Mucosa of rectum (tissue), 2 donors: ENCODE results near the gene LDHA.
"Not testable (repeated sequence)": the region's sequence is repeated elsewhere in the genome, so short reads cannot be mapped to it uniquely, and the experiment has no call there.

ENCODE experiments used
- H3K27ac ChIP-seq, 2 donors: one replicate each; pipeline ENCODE4 v1.7.0; 2013; ENCODE audit warnings: inconsistent platforms in 2 of 2, low read depth in 2 of 2, low read length in 2 of 2
- H3K27me3 ChIP-seq, 2 donors: one replicate each; pipeline ENCODE4 v1.7.0; 2013; ENCODE audit warnings: low read length in 2 of 2; ENCODE audit not compliant: control insufficient read depth in 2 of 2, insufficient read depth in 2 of 2
- H3K36me3 ChIP-seq, 2 donors: one replicate each; pipeline ENCODE4 v1.7.0; 2013; ENCODE audit warnings: low read length in 2 of 2; ENCODE audit not compliant: control insufficient read depth in 2 of 2, insufficient read depth in 2 of 2
- H3K4me1 ChIP-seq, 2 donors: one replicate each; pipeline ENCODE4 v1.7.0; 2013; ENCODE audit warnings: low read length in 2 of 2, mild to moderate bottlenecking in 1 of 2; ENCODE audit not compliant: control insufficient read depth in 2 of 2, insufficient read depth in 2 of 2
- H3K4me3 ChIP-seq, 2 donors: one replicate each; pipeline ENCODE4 v1.7.0; 2013; ENCODE audit warnings: low read length in 2 of 2
- H3K9ac ChIP-seq, 2 donors: one replicate each; pipeline ENCODE4 v1.7.0; 2013; ENCODE audit warnings: low read length in 2 of 2, low read depth in 1 of 2, mild to moderate bottlenecking in 1 of 2
- H3K9me3 ChIP-seq, 2 donors: one replicate each; pipeline ENCODE4 v1.7.0; 2013; ENCODE audit warnings: low read length in 2 of 2; ENCODE audit not compliant: control insufficient read depth in 2 of 2
- donor health status: healthy.
- donor health status: Normal muscosa, but diverticular disease.

The LDHA gene

DNA sequence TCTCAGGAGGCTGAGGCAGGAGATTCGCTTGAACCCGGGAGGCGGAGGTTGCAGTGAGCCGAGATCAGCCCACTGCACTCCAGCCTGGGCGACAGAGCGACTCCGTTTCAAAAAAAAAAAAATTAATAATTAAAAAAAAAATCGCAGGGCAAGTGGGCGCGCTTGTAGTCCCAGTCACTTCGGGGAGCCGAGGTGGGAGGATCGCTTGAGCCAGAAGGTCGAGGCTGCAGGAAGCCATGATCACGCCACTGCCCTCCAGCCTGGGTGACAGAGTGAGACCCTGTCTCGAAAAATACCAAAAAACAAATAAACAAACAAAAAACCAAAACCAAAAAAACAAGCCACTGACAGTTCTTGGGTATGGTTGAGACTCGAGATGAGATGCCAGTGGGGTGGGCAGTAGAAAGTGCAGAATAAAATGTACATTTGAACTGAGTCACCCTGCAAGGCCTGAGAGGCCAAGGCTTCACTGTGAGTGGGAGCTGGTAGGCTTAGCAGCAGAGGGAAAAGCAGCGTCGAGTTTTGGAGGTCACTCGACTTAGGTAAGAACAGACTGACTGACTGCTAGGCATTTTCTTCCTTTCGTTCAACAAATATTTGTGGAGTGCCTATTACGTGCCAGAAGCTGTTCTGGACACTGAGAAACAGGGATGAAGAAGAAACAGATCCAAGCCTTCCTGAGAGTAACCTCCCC, 635 bp upstream of the LDHA start:
- Histone ChIP-seq H3K9me3 (no peaks in the 10 kb centered on the region), H3K27ac (peak overlapping the region; percentile 98 to 99), H3K27me3 (no peaks in the 10 kb centered on the region), H3K4me1 (peaks cover 14 to 17% of the 10 kb centered on the region in 2 donors), H3K36me3 (peaks cover 8 to 11% of the 10 kb centered on the region in 2 donors), H3K9ac (peak overlapping the region; percentile 38 to 99), H3K4me3 (peak overlapping the region; percentile 67 to 96)

DNA sequence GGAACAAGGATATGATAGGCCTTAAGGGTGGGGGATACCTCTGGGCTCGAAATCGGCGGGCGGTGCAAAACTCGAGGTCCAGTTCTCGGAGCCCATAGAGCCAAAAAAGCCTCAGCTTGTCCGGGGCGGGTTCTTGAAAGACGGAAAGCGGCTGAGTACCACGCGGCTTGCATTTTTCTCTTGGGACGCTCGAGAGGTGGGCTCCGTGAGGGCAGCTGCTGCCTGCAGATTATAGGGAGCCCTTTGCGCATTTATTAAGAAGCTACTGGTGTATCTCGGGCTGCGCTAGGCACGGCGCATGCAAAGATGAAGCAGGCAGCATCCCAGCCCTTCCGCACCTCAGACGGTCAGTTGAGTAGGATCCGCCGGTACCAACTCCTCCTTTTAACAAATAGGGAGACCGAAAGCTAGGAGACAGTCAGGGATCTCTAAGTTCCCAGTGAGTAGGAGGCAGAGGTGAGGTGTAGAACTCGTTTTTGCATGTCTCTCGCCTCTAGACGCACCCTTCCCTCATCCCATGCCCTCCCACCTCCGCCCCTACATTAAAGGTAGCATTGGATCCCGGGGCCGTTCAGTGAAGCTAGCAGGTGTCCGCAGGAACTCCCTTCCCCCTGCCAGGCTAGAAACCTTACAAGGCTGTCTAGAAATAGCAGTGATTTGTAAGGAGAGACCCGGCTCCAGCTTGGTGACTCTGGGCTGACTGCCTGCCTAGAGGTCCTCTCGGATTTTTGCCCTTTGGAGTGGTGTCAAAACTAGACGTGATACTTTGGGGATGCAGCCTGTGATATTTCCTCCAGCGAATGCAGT, 768 bp downstream of the LDHA start:
- Histone ChIP-seq H3K4me1 (peaks cover 14 to 17% of the 10 kb centered on the region in 2 donors), H3K27ac (peak overlapping the region; percentile 98 to 99), H3K9ac (peak overlapping the region; percentile 98 to 99), H3K27me3 (no peaks in the 10 kb centered on the region), H3K4me3 (peak overlapping the region; percentile 96 to 99), H3K36me3 (peaks cover 22 to 25% of the 10 kb centered on the region in 2 donors), H3K9me3 (no peaks in the 10 kb centered on the region)

DNA sequence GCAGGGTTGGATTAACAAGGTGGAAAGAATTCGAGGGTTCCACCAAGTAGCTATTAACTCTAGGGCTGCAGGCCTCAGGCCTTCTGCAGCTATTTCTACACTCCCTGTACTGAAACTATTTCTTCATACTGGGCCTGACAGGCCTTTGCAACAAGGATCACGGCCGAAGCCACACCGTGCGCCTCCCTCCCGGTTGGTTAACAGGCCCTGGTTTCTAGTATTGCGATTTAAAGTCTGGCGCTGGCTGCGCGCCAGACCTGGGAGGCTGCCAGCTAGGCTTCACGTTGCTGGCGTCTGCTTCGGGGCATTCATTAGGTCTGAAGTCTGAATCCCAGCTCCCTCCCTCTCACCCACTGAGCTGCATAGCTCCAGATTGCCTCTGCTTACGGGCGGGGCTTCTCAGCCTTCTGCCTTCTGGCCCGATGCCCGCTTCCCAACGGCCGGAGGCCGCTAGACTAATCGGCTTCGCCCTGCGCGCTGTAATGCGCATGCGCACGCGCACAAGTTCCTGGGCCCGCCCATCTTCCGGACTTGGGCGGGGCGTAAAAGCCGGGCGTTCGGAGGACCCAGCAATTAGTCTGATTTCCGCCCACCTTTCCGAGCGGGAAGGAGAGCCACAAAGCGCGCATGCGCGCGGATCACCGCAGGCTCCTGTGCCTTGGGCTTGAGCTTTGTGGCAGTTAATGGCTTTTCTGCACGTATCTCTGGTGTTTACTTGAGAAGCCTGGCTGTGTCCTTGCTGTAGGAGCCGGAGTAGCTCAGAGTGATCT, 1.6 kb downstream of the LDHA start:
- H3K4me1 ChIP-seq = peaks cover 14 to 17% of the 10 kb centered on the region in 2 donors
- peak overlapping the region; percentile 98 to 99 for H3K9ac ChIP-seq
- no peaks in the 10 kb centered on the region for H3K27me3 ChIP-seq
- peak overlapping the region; percentile 96 to 99 for H3K4me3 ChIP-seq
- peak overlapping the region; percentile 98 to 99 for H3K27ac ChIP-seq
- H3K9me3 ChIP-seq = no peaks in the 10 kb centered on the region
- H3K36me3 ChIP-seq = peaks cover 29 to 32% of the 10 kb centered on the region in 2 donors

DNA sequence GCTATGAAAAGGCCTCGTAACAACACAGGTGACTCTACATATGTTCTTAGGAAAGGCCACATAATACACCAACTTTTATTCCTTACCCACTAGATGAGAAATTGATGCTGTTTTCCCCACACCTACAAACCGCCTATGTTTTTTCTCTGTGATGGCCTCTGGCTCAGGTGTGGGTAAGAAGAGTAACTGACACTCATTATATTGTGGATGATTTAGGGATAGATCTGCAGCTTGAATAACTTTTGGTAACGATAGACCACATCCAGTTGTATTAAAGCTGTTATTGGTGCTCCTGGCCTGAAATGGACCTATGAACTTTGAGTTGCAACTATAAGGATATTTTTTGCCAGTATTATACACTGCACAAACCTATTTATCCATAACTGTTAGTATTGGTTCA, 3.6 kb downstream of the LDHA start:
- Histone ChIP-seq H3K9me3 (no peaks in the 10 kb centered on the region), H3K27ac (no peak overlapping the region), H3K9ac (no peak overlapping the region), H3K4me1 (peaks cover 14 to 17% of the 10 kb centered on the region in 2 donors), H3K4me3 (no peak overlapping the region), H3K27me3 (no peaks in the 10 kb centered on the region), H3K36me3 (peaks cover 38 to 42% of the 10 kb centered on the region in 2 donors)

DNA sequence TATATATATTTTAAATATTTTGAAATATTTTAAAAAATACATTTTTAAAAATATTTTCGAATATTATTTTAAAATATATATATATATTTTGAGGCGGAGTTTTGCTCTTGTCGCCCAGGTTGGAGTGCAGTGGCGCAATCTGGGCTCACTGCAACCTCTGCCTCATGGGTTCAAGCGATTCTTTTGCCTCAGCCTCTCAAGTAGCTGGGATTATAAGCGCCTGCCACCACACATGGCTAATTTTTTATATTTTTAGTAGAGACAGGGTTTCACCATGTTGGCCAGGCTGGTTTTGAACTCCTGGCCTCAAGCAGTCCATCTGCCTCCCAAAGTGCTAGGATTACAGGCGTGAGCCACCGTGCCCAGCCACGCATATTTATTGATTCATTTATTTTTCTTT, 6.7 kb downstream of the LDHA start:
- H3K27ac ChIP-seq, H3K27me3 ChIP-seq, H3K4me1 ChIP-seq, H3K9me3 ChIP-seq, H3K4me3 ChIP-seq, H3K9ac ChIP-seq: not testable (repeated sequence)
- peaks cover 59 to 64% of the 10 kb centered on the region in 2 donors for H3K36me3 ChIP-seq

DNA sequence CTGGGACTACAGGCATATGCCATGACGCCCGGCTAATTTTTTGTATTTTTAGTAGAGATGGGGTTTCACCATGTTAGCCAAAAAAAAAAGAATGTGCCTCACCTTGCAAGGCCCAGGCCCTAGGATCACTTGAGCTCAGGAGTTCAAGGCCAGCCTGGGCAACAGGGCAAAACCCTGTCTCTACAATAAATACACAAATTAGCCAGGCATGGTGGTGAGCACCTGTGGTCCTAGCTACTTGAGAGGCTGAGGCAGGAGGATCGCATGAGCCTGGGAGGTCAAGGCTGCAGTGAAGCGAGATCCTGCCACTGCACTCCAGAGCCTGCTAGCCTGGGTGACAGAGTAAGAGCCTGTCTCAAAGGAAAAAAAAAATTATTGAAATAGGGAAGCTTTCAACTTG, 9.7 kb downstream of the LDHA start:
- peaks cover 65 to 66% of the 10 kb centered on the region in 2 donors for H3K36me3 ChIP-seq
- no peaks in the 10 kb centered on the region for H3K4me1 ChIP-seq
- no peak overlapping the region for H3K4me3 ChIP-seq
- no peak overlapping the region for H3K27ac ChIP-seq
- H3K9me3 ChIP-seq = no peaks in the 10 kb centered on the region
- H3K9ac ChIP-seq = no peak overlapping the region
- H3K27me3 ChIP-seq = no peaks in the 10 kb centered on the region

DNA sequence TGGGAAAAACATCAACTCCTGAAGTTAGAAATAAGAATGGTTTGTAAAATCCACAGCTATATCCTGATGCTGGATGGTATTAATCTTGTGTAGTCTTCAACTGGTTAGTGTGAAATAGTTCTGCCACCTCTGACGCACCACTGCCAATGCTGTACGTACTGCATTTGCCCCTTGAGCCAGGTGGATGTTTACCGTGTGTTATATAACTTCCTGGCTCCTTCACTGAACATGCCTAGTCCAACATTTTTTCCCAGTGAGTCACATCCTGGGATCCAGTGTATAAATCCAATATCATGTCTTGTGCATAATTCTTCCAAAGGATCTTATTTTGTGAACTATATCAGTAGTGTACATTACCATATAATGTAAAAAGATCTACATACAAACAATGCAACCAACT, 13.0 kb downstream of the LDHA start:
- H3K27ac ChIP-seq, H3K4me3 ChIP-seq, H3K4me1 ChIP-seq, H3K27me3 ChIP-seq, H3K9me3 ChIP-seq, H3K9ac ChIP-seq: not testable (repeated sequence)
- peaks cover 39 to 44% of the 10 kb centered on the region in 2 donors for H3K36me3 ChIP-seq

DNA sequence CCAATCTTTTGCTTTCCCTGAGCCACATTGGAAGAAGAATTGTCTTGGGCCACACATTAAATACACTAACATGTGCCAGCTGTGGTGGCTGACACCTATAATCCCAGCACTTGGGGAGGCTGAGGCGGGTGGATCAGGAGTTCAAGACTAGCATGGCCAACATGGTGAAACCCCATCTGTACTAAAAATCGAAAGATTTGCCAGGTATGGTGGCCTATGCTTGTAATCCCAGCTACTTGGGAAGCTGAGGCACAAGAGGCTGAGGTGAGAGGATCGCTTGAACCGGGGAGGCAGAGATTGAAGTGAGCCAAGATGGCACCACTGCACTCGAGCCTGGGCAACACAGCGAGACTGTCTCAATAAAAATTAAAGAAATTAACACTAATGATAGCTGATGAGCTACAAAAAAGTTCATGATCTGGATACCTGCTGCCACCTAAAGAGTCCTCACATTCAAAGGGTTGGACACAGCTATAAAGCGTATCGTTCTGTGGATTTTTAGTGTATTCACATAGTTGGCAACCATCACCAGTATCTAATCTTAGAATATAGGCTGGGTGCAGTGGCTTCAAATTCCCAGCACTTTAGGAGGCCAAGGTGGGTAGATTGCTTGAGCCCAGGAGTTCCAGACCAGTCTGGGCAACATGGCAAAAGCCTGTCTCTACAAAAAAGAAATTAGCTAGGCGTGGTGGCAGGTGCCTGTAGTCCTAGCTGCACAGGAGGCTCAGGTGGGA, 14.4 kb downstream of the LDHA start:
- no peaks in the 10 kb centered on the region for H3K27me3 ChIP-seq
- no peaks in the 10 kb centered on the region for H3K4me1 ChIP-seq
- no peak overlapping the region for H3K4me3 ChIP-seq
- no peaks in the 10 kb centered on the region for H3K9me3 ChIP-seq
- H3K36me3 ChIP-seq = peaks cover 27 to 39% of the 10 kb centered on the region in 2 donors
- H3K9ac ChIP-seq = no peak overlapping the region
- H3K27ac ChIP-seq = no peak overlapping the region

DNA sequence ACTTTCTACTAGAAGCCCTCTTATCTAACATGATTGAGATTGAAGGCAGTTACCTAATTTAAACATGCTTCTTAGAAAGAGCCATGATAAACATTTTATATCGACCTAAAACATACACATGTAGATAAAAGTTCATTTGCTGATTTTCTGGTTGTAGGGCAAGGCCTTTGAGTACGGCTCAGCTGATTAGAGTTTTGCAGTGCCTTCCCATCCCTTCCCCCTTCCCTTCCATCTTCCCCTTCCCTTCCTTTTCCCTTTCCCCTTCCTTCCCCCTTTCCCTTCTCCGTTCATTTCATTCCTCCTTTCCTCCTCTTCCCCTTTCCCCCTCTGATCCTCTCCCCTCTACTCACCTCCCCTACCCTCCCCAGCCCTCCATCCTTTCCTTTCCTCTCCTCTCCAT, 22.1 kb downstream of the LDHA start:
- no peak overlapping the region for H3K27ac ChIP-seq
- no peaks in the 10 kb centered on the region for H3K4me1 ChIP-seq
- H3K27me3 ChIP-seq = no peaks in the 10 kb centered on the region
- H3K9ac ChIP-seq = no peak overlapping the region
- no peak overlapping the region for H3K4me3 ChIP-seq
- no peaks in the 10 kb centered on the region for H3K36me3 ChIP-seq
- H3K9me3 ChIP-seq = no peaks in the 10 kb centered on the region
